Measurements from ENCODE around the gene FAM131C. TPM values are rescaled to one million over a fixed set of nuclear protein-coding genes. Genes with fewer than 3 reads are reported as not detected.

FAM131C gene
- polyA plus RNA-seq, 3 donors: not detected

- H3K4me1 Mint-ChIP-seq: peaks cover 15% of the 10 kb centered on the region
- Histone ChIP-seq H2AFZ (ENCODE audit: insufficient read depth, low read depth, low read length, poor library complexity, severe bottlenecking) (peak overlapping the region; percentile 90), H3K79me2 (ENCODE audit: insufficient read depth, low read length) (no peaks in the 10 kb centered on the region), H3K27me3 (ENCODE audit: control insufficient read depth in 2 of 2, insufficient read depth in 2 of 2, low read length in 2 of 2) (no peaks in the 10 kb centered on the region), H3K36me3 (replicated peaks in 1 of 2; ENCODE audit: control insufficient read depth in 1 of 2, insufficient read depth in 2 of 2, low read length in 2 of 2) (no peaks in the 10 kb centered on the region), H3K9ac (ENCODE audit: insufficient read depth, low read length, poor library complexity, severe bottlenecking) (peak overlapping the region; percentile 76), H3K4me3 (replicated peaks in 1 of 3; ENCODE audit: low read depth in 2 of 3, low read length in 3 of 3) (peak overlapping the region; percentile 38 to 75 (median 40)), H3K4me2 (replicated peaks; ENCODE audit: extremely low read depth, low read length, poor library complexity, severe bottlenecking) (peak overlapping the region; percentile 87), H3K9me3 (replicated peaks in 1 of 2; ENCODE audit: control insufficient read depth in 1 of 2, insufficient read depth in 1 of 2, low read length in 2 of 2) (no peaks in the 10 kb centered on the region), H3K4me1 (ENCODE audit: control insufficient read depth in 1 of 2, insufficient read depth in 2 of 2, low read length in 2 of 2) (peaks cover 13 to 22% of the 10 kb centered on the region in 2 donors), H4K20me1 (ENCODE audit: insufficient read depth, low read length) (no peaks in the 10 kb centered on the region), H3K27ac (ENCODE audit: low read depth in 1 of 2, low read length in 2 of 2) (peak overlapping the region in 1 of 2 donors; percentile 48)
- intact Hi-C loops (cut with micrococcal nuclease): loop anchor here in 1 of 2 donors (2.0 to 10.0 kb wide), 2 partner anchors 41 to 171 kb away; no protein-coding TSS in a partner anchor
- peak; percentile 50 to 82 (median 53) for DNase-seq
- H3K4me3 Mint-ChIP-seq: peak overlapping the region; percentile 62 to 79
- peaks cover 12 to 14% (median 13%) of the 10 kb centered on the region in 3 donors for H3K27me3 Mint-ChIP-seq (ENCODE audit: low read depth in 3 of 3)
- WGBS (ENCODE audit: insufficient coverage): 56% methylated on average over 12 of the region's 28 CpGs
- H3K27ac Mint-ChIP-seq: peak overlapping the region in 2 of 7 donors; percentile 32 to 58
- H3K36me3 Mint-ChIP-seq: no peaks in the 10 kb centered on the region
- H3K9me3 Mint-ChIP-seq: no peaks in the 10 kb centered on the region
- TF ChIP-seq CTCF (IDR thresholded peaks at IDR 0.05): no peak
These were observed 60.1 kb downstream of the FAM131C start for GRCh38 chr1:16013220-16013907.

GRCh38 chr1:16012590-16013219 lies 60.7 kb downstream of the FAM131C start:
- H3K4me3 Mint-ChIP-seq: peak overlapping the region; percentile 62 to 79
- WGBS (ENCODE audit: insufficient coverage): under 1% methylated on average over 28 of the region's 36 CpGs
- H4K20me1 ChIP-seq (ENCODE audit: insufficient read depth, low read length): no peaks in the 10 kb centered on the region
- H3K9me3 ChIP-seq (replicated peaks in 1 of 2; ENCODE audit: control insufficient read depth in 1 of 2, insufficient read depth in 1 of 2, low read length in 2 of 2): no peaks in the 10 kb centered on the region
- no peaks in the 10 kb centered on the region for H3K36me3 Mint-ChIP-seq
- no peak for TF ChIP-seq CTCF (IDR thresholded peaks at IDR 0.05)
- H3K36me3 ChIP-seq (replicated peaks in 1 of 2; ENCODE audit: control insufficient read depth in 1 of 2, insufficient read depth in 2 of 2, low read length in 2 of 2): no peaks in the 10 kb centered on the region
- H3K27ac ChIP-seq (ENCODE audit: low read depth in 1 of 2, low read length in 2 of 2): peak overlapping the region in 1 of 2 donors; percentile 48
- peaks cover 13 to 19% of the 10 kb centered on the region in 2 donors for H3K4me1 ChIP-seq (ENCODE audit: control insufficient read depth in 1 of 2, insufficient read depth in 2 of 2, low read length in 2 of 2)
- peak overlapping the region; percentile 38 to 75 (median 40) for H3K4me3 ChIP-seq (replicated peaks in 1 of 3; ENCODE audit: low read depth in 2 of 3, low read length in 3 of 3)
- intact Hi-C loops (cut with micrococcal nuclease): loop anchor here in 1 of 2 donors (2.0 to 10.0 kb wide), 2 partner anchors 42 to 172 kb away; no protein-coding TSS in a partner anchor
- DNase-seq: peak; percentile 36 to 60 (median 42)
- H3K4me2 ChIP-seq (replicated peaks; ENCODE audit: extremely low read depth, low read length, poor library complexity, severe bottlenecking): peak overlapping the region; percentile 87
- H3K9me3 Mint-ChIP-seq: no peaks in the 10 kb centered on the region
- peak overlapping the region; percentile 90 for H2AFZ ChIP-seq (ENCODE audit: insufficient read depth, low read depth, low read length, poor library complexity, severe bottlenecking)
- peaks cover 9 to 14% (median 10%) of the 10 kb centered on the region in 3 donors for H3K27me3 Mint-ChIP-seq (ENCODE audit: low read depth in 3 of 3)
- peak overlapping the region; percentile 76 for H3K9ac ChIP-seq (ENCODE audit: insufficient read depth, low read length, poor library complexity, severe bottlenecking)
- no peaks in the 10 kb centered on the region for H3K27me3 ChIP-seq (ENCODE audit: control insufficient read depth in 2 of 2, insufficient read depth in 2 of 2, low read length in 2 of 2)
- H3K79me2 ChIP-seq (ENCODE audit: insufficient read depth, low read length): no peaks in the 10 kb centered on the region
- H3K27ac Mint-ChIP-seq: peak overlapping the region in 3 of 7 donors; percentile 14 to 30 (median 30)
- H3K4me1 Mint-ChIP-seq: peaks cover 11% of the 10 kb centered on the region

Data from CD14-positive monocyte (primary cell).